SK-N-SH (cell line): Measurements from ENCODE around the gene NFKB1. TPM values are rescaled to one million over a fixed set of nuclear protein-coding genes. Genes with fewer than 3 reads are reported as not detected.

Experiments
- CTCF ChIA-PET: fragments of 300-600, 350-600 bp; formaldehyde crosslinking; extraction: SDS; loops from one replicate; lab custom pipeline; 2021; lab: Yijun Ruan, JAX
- POLR2A ChIA-PET: fragments of 350-600 bp; sonication (Branson Sonifier 250); formaldehyde crosslinking; extraction: SDS; loops from one replicate; lab custom pipeline; 2020; ENCODE audit warnings: antibody characterized with exemption, inconsistent platforms; lab: Yijun Ruan, JAX
- DNase-seq: peaks from one replicate; pipeline ENCODE4 v3.0.0; 2012
- H2AFZ ChIP-seq: fragments of 200-600 bp; sonication (generic); 2 replicates; pipeline ENCODE4 v1.8.1; 2016; ENCODE audit warnings: antibody characterized with exemption, mild to moderate bottlenecking, low read depth
- H3F3A ChIP-seq: fragments of 200-600 bp; sonication (generic); replicated peaks from 2 replicates; pipeline ENCODE3; 2016; ENCODE audit warnings: antibody characterized with exemption, mild to moderate bottlenecking; ENCODE audit not compliant: insufficient read depth
- H3K27ac ChIP-seq, 2 experiments: fragments of 200-500 bp in 1 of 2; fragments of 200-600 bp in 1 of 2; sonication (Bioruptor generic) in 1 of 2; sonication (generic), shearing (Covaris generic) in 1 of 2; 2 replicates each; pipeline versions ENCODE4 v1.5.1 to v1.6.1; 2014 to 2016; ENCODE audit warnings: low read depth in 2 of 2, inconsistent platforms in 1 of 2, low read length in 1 of 2, mild to moderate bottlenecking in 1 of 2, mixed read lengths in 1 of 2
- H3K27me3 ChIP-seq: fragments of 200-600 bp; sonication (generic), shearing (Covaris generic); 2 replicates; pipeline ENCODE4 v1.6.1; 2016; ENCODE audit warnings: mixed run types; ENCODE audit not compliant: insufficient read depth
- H3K36me3 ChIP-seq, 2 experiments: fragments of 200-500 bp in 1 of 2; fragments of 200-600 bp in 1 of 2; sonication (Bioruptor generic) in 1 of 2; sonication (generic) in 1 of 2; replicated peaks in 1 of 2; 2 replicates each; pipeline versions ENCODE3 to v1.5.1; 2014 to 2016; ENCODE audit warnings: low read length in 1 of 2, mild to moderate bottlenecking in 1 of 2; ENCODE audit not compliant: insufficient read depth in 2 of 2, control insufficient read depth in 1 of 2
- H3K4me1 ChIP-seq, 2 experiments: fragments of 200-500 bp in 1 of 2; fragments of 200-600 bp in 1 of 2; sonication (Bioruptor generic) in 1 of 2; sonication (generic), shearing (Covaris generic) in 1 of 2; 2 replicates each; pipeline versions ENCODE4 v1.5.1 to v1.6.1; 2014 to 2016; ENCODE audit warnings: low read depth in 1 of 2, low read length in 1 of 2, mixed run types in 1 of 2; ENCODE audit not compliant: insufficient read depth in 2 of 2, control insufficient read depth in 1 of 2
- H3K4me2 ChIP-seq: fragments of 200-600 bp; sonication (generic), shearing (Covaris generic); 2 replicates; pipeline ENCODE4 v1.6.1; 2017; ENCODE audit warnings: mixed run types
- H3K4me3 ChIP-seq, 2 experiments: fragments of 200-500 bp in 1 of 2; fragments of 200-600 bp in 1 of 2; sonication (Bioruptor generic) in 1 of 2; sonication (generic), shearing (Covaris generic) in 1 of 2; 2 replicates each; pipeline versions ENCODE4 v1.5.1 to v1.8.1; 2014 to 2016; ENCODE audit warnings: low read depth in 2 of 2, inconsistent platforms in 1 of 2, low read length in 1 of 2, mild to moderate bottlenecking in 1 of 2, mixed read lengths in 1 of 2, moderate library complexity in 1 of 2
- H3K79me2 ChIP-seq: fragments of 200-600 bp; sonication (generic); 2 replicates; pipeline ENCODE4 v1.8.1; 2017; ENCODE audit warnings: mild to moderate bottlenecking; ENCODE audit not compliant: insufficient read depth
- H3K9ac ChIP-seq: fragments of 200-600 bp; sonication (generic); 2 replicates; pipeline ENCODE4 v1.6.1; 2017; ENCODE audit warnings: mixed run types
- H3K9me2 ChIP-seq: fragments of 200-600 bp; sonication (generic); 2 replicates; pipeline ENCODE4 v1.6.1; 2017; ENCODE audit warnings: mixed run types
- H3K9me3 ChIP-seq: fragments of 200-600 bp; sonication (generic); 2 replicates; pipeline ENCODE4 v1.6.1; 2017; ENCODE audit warnings: mixed run types, mild to moderate bottlenecking, moderate library complexity
- H4K20me1 ChIP-seq: fragments of 200-600 bp; sonication (generic); 2 replicates; pipeline ENCODE4 v1.6.1; 2017; ENCODE audit warnings: mild to moderate bottlenecking, mixed run types; ENCODE audit not compliant: insufficient read depth
- CHD2 ChIP-seq: fragments of 150-350 bp; IDR thresholded peaks from 2 replicates; pipeline ENCODE4 v1.6.1; 2018; ENCODE audit warnings: low read length; ENCODE audit not compliant: partially characterized antibody
- ELF1 ChIP-seq: IDR thresholded peaks from 2 replicates; pipeline ENCODE4 v1.4.0; 2012
- FOXM1 ChIP-seq: IDR thresholded peaks from 2 replicates; pipeline ENCODE4 v1.4.0; 2012; ENCODE audit warnings: low read depth, mild to moderate bottlenecking
- GATA2 ChIP-seq: sonication (generic); formaldehyde crosslinking; IDR thresholded peaks from 2 replicates; pipeline ENCODE4 v1.5.0; 2020; ENCODE audit warnings: mild to moderate bottlenecking, missing genetic modification reagents
- JUND ChIP-seq: IDR thresholded peaks from 2 replicates; pipeline ENCODE4 v1.4.0; 2012
- MAX ChIP-seq: IDR thresholded peaks from 2 replicates; pipeline ENCODE4 v1.4.0; 2012; ENCODE audit warnings: low read depth
- MEF2A ChIP-seq: IDR thresholded peaks from 2 replicates; pipeline ENCODE4 v1.4.0; 2012; ENCODE audit warnings: low read depth, borderline replicate concordance
- RAD21 ChIP-seq: IDR thresholded peaks from 2 replicates; pipeline ENCODE4 v1.6.1; 2012; ENCODE audit warnings: mild to moderate bottlenecking, low read length
- RFX5 ChIP-seq: IDR thresholded peaks from 2 replicates; pipeline ENCODE4 v1.6.1; 2012; ENCODE audit warnings: mild to moderate bottlenecking, improper control_type of control experiment, low read length
- RXRA ChIP-seq: IDR thresholded peaks from 2 replicates; pipeline ENCODE4 v1.4.0; 2012; ENCODE audit warnings: low read depth, mild to moderate bottlenecking, borderline replicate concordance
- SIN3A ChIP-seq: IDR thresholded peaks from 2 replicates; pipeline ENCODE4 v1.6.1; 2012; ENCODE audit warnings: low read depth, mild to moderate bottlenecking, low read length, moderate library complexity, borderline replicate concordance
- SMC3 ChIP-seq: IDR thresholded peaks from 2 replicates; pipeline ENCODE4 v1.6.1; 2012; ENCODE audit warnings: low read depth, low read length, improper control_type of control experiment
- TEAD4 ChIP-seq: IDR thresholded peaks from 2 replicates; pipeline ENCODE4 v1.4.0; 2012; ENCODE audit warnings: mild to moderate bottlenecking, borderline replicate concordance; ENCODE audit not compliant: insufficient read depth
- ZBTB33 ChIP-seq: IDR thresholded peaks from 2 replicates; pipeline ENCODE4 v1.4.0; 2012; ENCODE audit warnings: low read depth, borderline replicate concordance
- WGBS: methylation state at CpG from one replicate; pipeline ENCODE4 v1.1.6; 2017; ENCODE audit warnings: low lambda C conversion rate; 5-methylcytosine and 5-hydroxymethylcytosine counted together
- polyA plus RNA-seq, 3 experiments: library from polyadenylated mRNA; depleted of rRNA; stranded (reverse); fragments of >200 nt; gene quantifications; 2 replicates each; pipeline ENCODE4 v1.2.3, GENCODE V29; 2012
- TF ChIP-seq, protein P1 (sequence below): IDR thresholded peaks from 2 replicates; pipeline ENCODE4 v1.6.1; 2012; ENCODE audit warnings: mild to moderate bottlenecking, low read depth, low read length, moderate library complexity
- TF ChIP-seq, protein P2 (sequence below): fragments of 150-350 bp; IDR thresholded peaks from 2 replicates; pipeline ENCODE4 v1.6.1; 2016; ENCODE audit warnings: mild to moderate bottlenecking, low read depth, low read length
- TF ChIP-seq, protein P3 (sequence below): fragments of 200-600 bp; sonication (generic); IDR thresholded peaks from 2 replicates; pipeline ENCODE4 v1.6.1; 2017; ENCODE audit warnings: antibody characterized with exemption, mild to moderate bottlenecking, moderate library complexity

NFKB1 gene
- polyA plus RNA-seq, 1 of the 3 experiments (the other 2 are of a cell fraction), result 14.1 TPM

GRCh38 chr4:102500352-102500695 lies 835 bp upstream of the NFKB1 start:
- CTCF ChIA-PET, result interaction anchor here (0.6 to 2.3 kb wide), 10 partner anchors 17 to 594 kb away, joined by 3 to 7 read pairs (median 3); partner anchors contain the start of gene MANBA
- peak; percentile 34 for DNase-seq

GRCh38 chr4:102501447-102501696 lies 213 bp downstream of the NFKB1 start:
- Histone ChIP-seq H3K9me3 (no peaks in the 10 kb centered on the region), H3K4me3 (peak overlapping the region; percentile 84 to 89), H3K79me2 (peaks cover 47% of the 10 kb centered on the region), H3K27me3 (no peaks in the 10 kb centered on the region), H3F3A (peaks cover 7% of the 10 kb centered on the region), H3K4me2 (peak overlapping the region; percentile 86), H3K4me1 (peaks cover 0 to 8% of the 10 kb centered on the region in 2 experiments; a peak in 2 of 4 replicates), H2AFZ (no peak overlapping the region), H3K36me3 (no peaks in the 10 kb centered on the region), H3K9me2 (no peaks in the 10 kb centered on the region), H4K20me1 (no peaks in the 10 kb centered on the region; the same call in 1 of the 2 replicates), H3K9ac (peak overlapping the region; percentile 91), H3K27ac (peak overlapping the region; percentile 88 to 91)
- no CpG with 5 or more reads among the region's 44 CpGs for WGBS
- POLR2A ChIA-PET, result no interaction called here
- no peak for DNase-seq
- CTCF ChIA-PET, result interaction anchor here (1.2 to 1.5 kb wide), 2 partner anchors 46 to 589 kb away, joined by 3 read pairs; no protein-coding TSS in a partner anchor
- TF ChIP-seq MEF2A (no peak), GATA2 (CRISPR knock-in tag) (no peak), CHD2 (no peak), SMC3 (no peak), TEAD4 (no peak), SIN3A (no peak), ELF1 (no peak), MAX (no peak), ZBTB33 (no peak)
- TF ChIP-seq, protein P1, sequence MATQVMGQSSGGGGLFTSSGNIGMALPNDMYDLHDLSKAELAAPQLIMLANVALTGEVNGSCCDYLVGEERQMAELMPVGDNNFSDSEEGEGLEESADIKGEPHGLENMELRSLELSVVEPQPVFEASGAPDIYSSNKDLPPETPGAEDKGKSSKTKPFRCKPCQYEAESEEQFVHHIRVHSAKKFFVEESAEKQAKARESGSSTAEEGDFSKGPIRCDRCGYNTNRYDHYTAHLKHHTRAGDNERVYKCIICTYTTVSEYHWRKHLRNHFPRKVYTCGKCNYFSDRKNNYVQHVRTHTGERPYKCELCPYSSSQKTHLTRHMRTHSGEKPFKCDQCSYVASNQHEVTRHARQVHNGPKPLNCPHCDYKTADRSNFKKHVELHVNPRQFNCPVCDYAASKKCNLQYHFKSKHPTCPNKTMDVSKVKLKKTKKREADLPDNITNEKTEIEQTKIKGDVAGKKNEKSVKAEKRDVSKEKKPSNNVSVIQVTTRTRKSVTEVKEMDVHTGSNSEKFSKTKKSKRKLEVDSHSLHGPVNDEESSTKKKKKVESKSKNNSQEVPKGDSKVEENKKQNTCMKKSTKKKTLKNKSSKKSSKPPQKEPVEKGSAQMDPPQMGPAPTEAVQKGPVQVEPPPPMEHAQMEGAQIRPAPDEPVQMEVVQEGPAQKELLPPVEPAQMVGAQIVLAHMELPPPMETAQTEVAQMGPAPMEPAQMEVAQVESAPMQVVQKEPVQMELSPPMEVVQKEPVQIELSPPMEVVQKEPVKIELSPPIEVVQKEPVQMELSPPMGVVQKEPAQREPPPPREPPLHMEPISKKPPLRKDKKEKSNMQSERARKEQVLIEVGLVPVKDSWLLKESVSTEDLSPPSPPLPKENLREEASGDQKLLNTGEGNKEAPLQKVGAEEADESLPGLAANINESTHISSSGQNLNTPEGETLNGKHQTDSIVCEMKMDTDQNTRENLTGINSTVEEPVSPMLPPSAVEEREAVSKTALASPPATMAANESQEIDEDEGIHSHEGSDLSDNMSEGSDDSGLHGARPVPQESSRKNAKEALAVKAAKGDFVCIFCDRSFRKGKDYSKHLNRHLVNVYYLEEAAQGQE, result no peak

More at GRCh38 chr4:102500352-102500695, 835 bp upstream of the NFKB1 start:
- no peaks in the 10 kb centered on the region for H3K36me3 ChIP-seq
- peak overlapping the region; percentile 88 to 91 for H3K27ac ChIP-seq
- peak overlapping the region; percentile 76 for H3K4me2 ChIP-seq
- TF ChIP-seq, protein P2, sequence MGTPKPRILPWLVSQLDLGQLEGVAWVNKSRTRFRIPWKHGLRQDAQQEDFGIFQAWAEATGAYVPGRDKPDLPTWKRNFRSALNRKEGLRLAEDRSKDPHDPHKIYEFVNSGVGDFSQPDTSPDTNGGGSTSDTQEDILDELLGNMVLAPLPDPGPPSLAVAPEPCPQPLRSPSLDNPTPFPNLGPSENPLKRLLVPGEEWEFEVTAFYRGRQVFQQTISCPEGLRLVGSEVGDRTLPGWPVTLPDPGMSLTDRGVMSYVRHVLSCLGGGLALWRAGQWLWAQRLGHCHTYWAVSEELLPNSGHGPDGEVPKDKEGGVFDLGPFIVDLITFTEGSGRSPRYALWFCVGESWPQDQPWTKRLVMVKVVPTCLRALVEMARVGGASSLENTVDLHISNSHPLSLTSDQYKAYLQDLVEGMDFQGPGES, result no peak
- TF ChIP-seq RFX5 (no peak), FOXM1 (no peak), RAD21 (no peak), SIN3A (no peak), JUND (no peak), ELF1 (no peak), RXRA (no peak)
- TF ChIP-seq, protein P3, sequence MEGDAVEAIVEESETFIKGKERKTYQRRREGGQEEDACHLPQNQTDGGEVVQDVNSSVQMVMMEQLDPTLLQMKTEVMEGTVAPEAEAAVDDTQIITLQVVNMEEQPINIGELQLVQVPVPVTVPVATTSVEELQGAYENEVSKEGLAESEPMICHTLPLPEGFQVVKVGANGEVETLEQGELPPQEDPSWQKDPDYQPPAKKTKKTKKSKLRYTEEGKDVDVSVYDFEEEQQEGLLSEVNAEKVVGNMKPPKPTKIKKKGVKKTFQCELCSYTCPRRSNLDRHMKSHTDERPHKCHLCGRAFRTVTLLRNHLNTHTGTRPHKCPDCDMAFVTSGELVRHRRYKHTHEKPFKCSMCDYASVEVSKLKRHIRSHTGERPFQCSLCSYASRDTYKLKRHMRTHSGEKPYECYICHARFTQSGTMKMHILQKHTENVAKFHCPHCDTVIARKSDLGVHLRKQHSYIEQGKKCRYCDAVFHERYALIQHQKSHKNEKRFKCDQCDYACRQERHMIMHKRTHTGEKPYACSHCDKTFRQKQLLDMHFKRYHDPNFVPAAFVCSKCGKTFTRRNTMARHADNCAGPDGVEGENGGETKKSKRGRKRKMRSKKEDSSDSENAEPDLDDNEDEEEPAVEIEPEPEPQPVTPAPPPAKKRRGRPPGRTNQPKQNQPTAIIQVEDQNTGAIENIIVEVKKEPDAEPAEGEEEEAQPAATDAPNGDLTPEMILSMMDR, result peak; percentile 22
- H4K20me1 ChIP-seq, result no peaks in the 10 kb centered on the region
- H3K4me3 ChIP-seq, result peak overlapping the region; percentile 84 to 89
- H2AFZ ChIP-seq, result peak overlapping the region; percentile 89
- peaks cover 37% of the 10 kb centered on the region for H3K79me2 ChIP-seq
- H3K27me3 ChIP-seq, result no peaks in the 10 kb centered on the region
- 80% methylated on average over 3 of the region's 3 CpGs for WGBS
- peaks cover 0 to 8% of the 10 kb centered on the region in 2 experiments; a peak in 2 of 4 replicates for H3K4me1 ChIP-seq
- no peaks in the 10 kb centered on the region for H3K9me3 ChIP-seq
- POLR2A ChIA-PET, result interaction anchor here (0.7 kb wide), 1 partner anchor 327 kb away, joined by 5 read pairs; the partner anchor contains the start of gene UBE2D3
- peaks cover 7% of the 10 kb centered on the region for H3F3A ChIP-seq
- H3K9me2 ChIP-seq, result no peaks in the 10 kb centered on the region
- H3K9ac ChIP-seq, result peak overlapping the region; percentile 79
